GM21515 (cell line): Measurements from ENCODE around the gene SLC34A1.
"Not testable (repeated sequence)": the region's sequence is repeated elsewhere in the genome, so short reads cannot be mapped to it uniquely, and the experiment has no call there.

Source experiments
- ATAC-seq: cut with Tn5 transposase; IDR thresholded peaks from one replicate; pipeline ENCODE4 v1.9.1; 2021; ENCODE audit not compliant: unreplicated experiment

Gene SLC34A1

GRCh38 chr5:177354711-177355110, 29.5 kb upstream of the SLC34A1 start:
- no peak for ATAC-seq

DNA sequence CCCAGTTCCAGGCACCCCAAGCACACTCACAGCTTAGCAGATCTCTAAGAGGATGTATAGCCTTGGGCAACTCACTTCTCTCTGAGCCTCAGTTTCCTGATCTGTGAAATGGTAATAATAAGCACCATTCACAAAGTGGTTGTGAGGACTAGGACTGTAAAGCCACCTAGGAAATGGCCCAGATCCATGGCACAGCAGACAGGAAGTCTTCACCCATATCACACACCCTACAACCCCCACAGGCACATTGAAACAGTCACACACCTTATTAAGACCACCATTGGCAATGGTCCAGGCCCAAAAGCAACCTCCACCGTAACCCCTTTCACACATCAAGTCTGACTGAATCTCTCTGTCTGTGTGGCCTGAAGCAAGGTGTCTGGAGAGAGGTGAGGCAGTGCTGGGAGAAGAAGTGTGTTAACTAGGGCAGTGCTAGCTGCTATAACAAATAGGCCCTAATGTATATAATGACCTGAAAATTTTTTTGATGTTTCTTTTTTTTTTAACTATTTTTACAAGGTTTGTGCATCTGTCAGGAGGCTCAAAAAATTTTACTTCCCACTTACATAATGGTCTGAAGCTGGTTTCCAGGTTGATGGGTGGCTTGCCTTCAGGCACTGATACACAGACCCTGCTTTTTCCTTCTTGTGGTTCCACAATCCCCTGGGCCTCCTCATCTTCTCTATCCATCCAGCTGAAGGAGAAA, 28.9 kb upstream of the SLC34A1 start:
- ATAC-seq: no peak

- no peak for ATAC-seq
Observed at GRCh38 chr5:177355868-177356168, 28.4 kb upstream of the SLC34A1 start.

GRCh38 chr5:177356746-177357145, 27.5 kb upstream of the SLC34A1 start:
- ATAC-seq: no peak

DNA sequence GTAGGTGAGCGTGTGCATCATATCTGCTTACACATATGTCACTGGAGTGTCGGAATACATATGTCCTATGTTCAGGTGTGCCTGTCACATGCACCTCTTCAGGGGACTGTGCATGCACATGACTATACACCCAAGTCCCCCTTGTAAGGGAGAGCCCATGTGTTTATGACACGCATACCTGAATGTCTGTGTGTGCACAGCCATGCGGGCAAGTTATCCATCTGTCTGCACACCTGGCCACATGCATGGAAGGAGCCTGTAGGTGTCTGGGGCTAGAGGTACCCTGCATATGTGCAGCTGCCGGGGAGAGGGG, 27.1 kb upstream of the SLC34A1 start:
- ATAC-seq: no peak

DNA sequence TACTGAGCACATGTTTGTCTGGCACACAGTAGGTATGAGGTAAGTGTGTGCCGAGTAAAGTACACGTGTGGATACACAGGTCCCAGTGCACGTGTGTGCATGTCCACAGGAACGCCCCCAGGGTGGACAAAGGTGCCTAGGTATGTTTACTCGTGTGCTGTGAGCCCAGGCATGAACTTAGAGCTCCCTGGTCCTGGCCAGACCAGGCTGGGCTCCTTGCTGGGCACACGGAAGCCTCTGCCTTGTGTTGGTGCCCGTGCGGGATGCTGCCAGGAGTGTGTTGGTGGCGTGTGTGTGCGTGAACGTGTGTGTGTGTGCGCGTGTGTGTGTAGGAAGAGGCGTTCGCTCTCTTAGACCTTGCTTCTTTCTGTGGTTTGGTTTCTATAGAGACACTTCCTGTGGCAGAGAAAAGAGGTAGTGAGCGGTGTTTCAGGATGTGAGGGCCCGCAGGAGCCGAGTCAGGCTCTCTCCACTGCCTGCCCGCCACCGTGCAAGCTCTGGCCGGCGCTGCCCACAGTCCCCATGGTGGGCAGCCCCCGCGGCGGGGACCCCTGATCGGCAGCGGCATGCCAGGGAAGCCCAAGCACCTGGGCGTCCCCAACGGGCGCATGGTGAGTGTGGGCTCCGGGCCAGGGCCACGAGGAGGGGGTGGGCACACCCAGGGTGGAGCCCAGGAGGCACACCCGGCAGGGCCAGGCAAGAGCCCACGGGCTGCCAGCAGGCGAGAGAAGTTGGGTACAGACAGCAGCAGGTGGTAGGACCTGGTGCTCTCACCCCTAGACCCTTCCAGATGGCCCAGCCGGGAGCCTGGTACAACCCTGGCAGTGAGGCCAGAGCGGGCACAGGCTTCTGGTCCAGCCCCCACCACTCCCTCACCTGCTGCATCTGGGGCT, 26.5 kb upstream of the SLC34A1 start, which contains the start of gene RGS14:
Gene RGS14 (plus strand): TSS at position 466 of the 893 bp plus-strand sequence. CDS start 101 bp downstream, at position 567.
- peak; percentile 85 for ATAC-seq

DNA sequence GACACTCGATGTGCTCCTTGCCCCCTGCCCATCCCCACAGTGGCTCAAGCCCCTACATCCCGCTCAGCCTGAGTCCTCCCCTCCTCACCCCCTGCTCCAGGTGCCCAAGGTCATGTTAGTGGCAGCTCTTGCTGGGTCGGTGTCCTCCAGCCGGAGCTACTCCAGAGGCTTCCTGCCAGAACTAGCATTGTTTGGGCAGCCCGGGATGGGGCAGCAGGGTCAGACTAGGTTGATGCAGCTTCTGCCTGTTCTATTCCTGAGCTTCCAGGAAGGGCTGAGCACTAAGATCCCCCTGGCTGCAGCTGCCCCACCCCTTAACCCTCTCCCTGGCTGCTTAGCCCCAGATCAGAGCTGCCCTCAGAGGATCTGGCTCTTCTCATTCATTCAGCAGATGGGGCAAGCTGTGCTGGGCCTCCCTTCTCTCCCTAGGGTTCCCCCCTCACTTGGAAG, 25.8 kb upstream of the SLC34A1 start:
- no peak for ATAC-seq

DNA sequence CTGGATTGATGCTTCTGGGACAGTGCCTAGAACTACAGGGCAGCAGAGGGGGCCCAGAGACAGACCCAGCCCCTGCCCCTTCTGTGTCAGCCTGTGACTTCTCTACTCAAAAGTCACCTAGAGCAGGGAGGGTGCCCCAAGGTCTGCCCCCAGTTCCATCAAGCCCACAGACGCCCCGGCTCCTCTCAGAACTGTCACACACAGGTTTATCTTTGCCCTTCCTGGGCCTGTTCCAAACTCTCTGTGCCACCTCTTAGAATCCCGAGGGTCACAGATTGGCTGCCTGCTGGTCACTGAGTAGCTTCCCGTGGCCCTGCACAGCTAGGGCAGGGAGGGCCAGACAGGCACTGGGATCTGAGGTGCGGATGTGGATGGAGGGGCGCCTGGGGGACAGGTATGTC, 24.8 kb upstream of the SLC34A1 start:
- no peak for ATAC-seq

GRCh38 chr5:177359860-177360259, 24.4 kb upstream of the SLC34A1 start:
- no peak for ATAC-seq

DNA sequence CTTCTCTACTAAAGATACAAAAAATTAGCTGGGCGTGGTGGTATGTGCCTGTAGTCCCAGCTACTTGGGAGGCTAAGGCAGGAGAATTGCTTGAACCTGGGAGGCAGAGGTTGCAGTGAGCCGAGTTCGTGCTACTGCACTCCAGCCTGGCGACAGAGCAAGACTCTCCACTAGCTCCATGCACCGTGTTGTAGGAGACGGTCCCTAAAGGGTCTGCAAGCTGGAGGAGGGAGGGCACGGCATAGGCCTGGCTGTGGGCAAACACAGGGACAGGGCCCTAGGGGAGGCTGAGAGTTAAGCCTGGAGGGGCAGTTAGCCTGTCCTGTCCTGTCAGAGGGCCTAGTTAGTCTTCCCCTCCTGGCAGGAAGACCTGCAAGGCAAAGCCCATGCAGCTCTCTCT, 23.5 kb upstream of the SLC34A1 start:
- not testable (repeated sequence) for ATAC-seq

GRCh38 chr5:177361418-177362291, 22.6 kb upstream of the SLC34A1 start:
- ATAC-seq: no peak

DNA sequence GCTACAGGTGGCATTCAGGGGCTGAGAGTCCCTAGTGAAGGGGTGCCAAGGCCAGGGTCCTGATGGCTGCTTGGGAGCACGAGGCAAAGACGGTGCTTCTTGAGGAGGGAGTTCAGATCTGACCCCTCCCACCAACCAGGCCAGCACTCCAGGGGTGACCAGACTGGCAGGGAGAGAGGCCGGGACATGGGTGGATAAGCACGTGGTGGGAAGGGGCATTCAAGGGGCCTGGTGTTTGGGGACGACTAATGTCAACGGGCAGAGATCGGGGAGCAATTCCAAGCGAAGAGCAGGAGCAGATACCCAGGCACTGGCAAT, 22.0 kb upstream of the SLC34A1 start:
- ATAC-seq: no peak

- no peak for ATAC-seq
Observed at GRCh38 chr5:177362610-177363507, 21.4 kb upstream of the SLC34A1 start.

GRCh38 chr5:177363565-177363964, 20.7 kb upstream of the SLC34A1 start:
- ATAC-seq: no peak

GRCh38 chr5:177364159-177364962, 19.9 kb upstream of the SLC34A1 start:
- ATAC-seq: no peak

DNA sequence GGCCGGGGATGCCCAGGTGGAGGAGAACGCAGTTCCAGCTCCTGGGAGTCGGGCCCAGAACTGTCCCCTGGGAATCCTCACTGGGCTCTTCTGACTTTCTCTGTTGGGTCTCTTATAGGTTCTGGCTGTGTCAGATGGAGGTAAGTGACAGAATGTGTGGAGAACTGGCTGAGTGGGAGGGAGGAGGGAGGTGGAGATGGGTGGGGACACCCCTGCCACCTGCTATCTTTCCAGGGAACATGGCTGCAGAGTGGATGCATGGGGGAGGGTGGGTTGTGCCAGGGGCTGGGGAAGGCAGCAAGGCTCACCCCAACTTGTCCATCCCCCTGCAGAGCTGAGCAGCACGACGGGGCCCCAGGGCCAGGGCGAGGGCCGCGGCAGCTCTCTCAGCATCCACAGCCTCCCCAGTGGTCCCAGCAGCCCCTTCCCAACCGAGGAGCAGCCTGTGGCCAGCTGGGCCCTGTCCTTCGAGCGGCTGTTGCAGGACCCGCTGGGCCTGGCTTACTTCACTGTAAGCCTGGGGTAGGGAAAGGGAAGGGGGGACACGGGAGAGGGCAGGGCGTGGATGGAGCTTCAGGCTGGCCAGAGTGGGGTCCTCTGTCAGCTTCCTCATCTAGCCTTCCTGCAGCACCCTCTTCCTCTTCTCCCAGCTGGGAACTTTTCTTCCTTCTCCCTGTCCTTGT, 18.2 kb upstream of the SLC34A1 start:
- ATAC-seq: no peak

GRCh38 chr5:177366528-177367322, 17.5 kb upstream of the SLC34A1 start:
- no peak for ATAC-seq

DNA sequence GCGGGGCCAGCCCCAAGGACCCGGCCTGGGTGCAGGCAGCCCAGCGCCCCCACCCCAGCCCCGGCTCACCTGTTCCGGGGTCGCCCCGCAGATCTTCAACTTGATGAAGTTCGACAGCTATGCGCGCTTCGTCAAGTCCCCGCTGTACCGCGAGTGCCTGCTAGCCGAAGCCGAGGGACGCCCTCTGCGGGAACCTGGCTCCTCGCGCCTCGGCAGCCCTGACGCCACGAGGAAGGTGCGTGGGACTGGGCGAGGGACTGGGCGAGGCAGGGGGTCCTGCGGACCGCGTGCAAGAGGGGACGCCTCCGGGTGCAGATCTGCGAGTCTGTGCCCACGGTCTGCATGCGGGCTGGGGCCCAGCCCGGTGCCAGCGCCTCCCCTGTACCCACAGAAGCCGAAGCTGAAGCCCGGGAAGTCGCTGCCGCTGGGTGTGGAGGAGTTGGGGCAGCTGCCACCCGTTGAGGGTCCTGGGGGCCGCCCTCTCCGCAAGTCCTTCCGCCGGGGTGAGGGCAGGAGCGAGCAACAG, 16.8 kb upstream of the SLC34A1 start:
- no peak for ATAC-seq
